ENCODE measurements around the gene FGF12.

Gene FGF12

DNA sequence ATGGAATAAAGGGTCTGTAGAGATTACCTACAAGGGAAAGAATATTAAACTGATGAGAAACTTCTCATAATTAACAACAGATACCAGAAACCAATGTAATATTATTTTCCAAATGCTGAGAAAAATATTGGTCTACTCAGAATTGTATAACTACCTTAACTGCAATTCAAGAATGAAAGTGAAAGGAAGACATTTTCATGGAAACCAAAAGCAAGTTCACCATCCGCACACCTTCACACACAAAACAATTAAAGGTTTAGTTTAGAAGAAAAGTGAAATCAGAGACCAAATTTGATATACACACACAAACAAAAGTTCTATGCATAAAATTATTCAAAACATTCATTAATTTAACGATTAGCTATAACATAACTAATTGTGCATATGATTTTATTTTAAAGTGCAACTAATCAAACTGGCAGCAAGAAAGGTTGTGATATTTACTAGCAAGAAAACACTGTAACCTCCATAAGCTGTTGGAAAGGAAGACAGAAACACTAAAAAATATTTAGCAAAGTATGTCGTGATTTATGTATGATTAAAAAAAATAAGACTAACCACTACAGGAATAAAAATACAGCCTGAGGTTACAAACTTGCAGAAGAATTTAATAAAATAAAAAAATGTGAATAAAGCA, 395.5 kb downstream of the FGF12 start:
- no peak overlapping the region for H3K4me3 ChIP-seq (ENCODE audit: low read length)
- TF ChIP-seq, protein P1, sequence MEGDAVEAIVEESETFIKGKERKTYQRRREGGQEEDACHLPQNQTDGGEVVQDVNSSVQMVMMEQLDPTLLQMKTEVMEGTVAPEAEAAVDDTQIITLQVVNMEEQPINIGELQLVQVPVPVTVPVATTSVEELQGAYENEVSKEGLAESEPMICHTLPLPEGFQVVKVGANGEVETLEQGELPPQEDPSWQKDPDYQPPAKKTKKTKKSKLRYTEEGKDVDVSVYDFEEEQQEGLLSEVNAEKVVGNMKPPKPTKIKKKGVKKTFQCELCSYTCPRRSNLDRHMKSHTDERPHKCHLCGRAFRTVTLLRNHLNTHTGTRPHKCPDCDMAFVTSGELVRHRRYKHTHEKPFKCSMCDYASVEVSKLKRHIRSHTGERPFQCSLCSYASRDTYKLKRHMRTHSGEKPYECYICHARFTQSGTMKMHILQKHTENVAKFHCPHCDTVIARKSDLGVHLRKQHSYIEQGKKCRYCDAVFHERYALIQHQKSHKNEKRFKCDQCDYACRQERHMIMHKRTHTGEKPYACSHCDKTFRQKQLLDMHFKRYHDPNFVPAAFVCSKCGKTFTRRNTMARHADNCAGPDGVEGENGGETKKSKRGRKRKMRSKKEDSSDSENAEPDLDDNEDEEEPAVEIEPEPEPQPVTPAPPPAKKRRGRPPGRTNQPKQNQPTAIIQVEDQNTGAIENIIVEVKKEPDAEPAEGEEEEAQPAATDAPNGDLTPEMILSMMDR (IDR thresholded peaks at IDR 0.05; ENCODE audit: low read depth, low read length, poor library complexity, severe bottlenecking): no peak
- no peak for TF ChIP-seq EZH2phosphoT487 (IDR thresholded peaks at IDR 0.05; ENCODE audit: borderline replicate concordance, low read length)
- no peaks in the 10 kb centered on the region for H3K79me2 ChIP-seq (ENCODE audit: control insufficient read depth, low read length)
- no peak overlapping the region for H3K4me2 ChIP-seq (ENCODE audit: low read length)
- H3K27me3 ChIP-seq (ENCODE audit: control insufficient read depth, low read length): 0 out of 2 replicates have a peak, but pooled peaks cover 2% of the 10 kb centered on the region
- H4K20me1 ChIP-seq (ENCODE audit: control insufficient read depth, insufficient read depth, low read depth, low read length): no peaks in the 10 kb centered on the region
- H3K9me3 ChIP-seq (ENCODE audit: control insufficient read depth, insufficient read depth, low read length): no peaks in the 10 kb centered on the region
- H3K36me3 ChIP-seq (ENCODE audit: control insufficient read depth, low read length): no peaks in the 10 kb centered on the region
- no peak overlapping the region for H3K27ac ChIP-seq (ENCODE audit: low read depth, low read length)
- H3K4me1 ChIP-seq (ENCODE audit: control insufficient read depth, low read length): no peaks in the 10 kb centered on the region
- H3K9me2 ChIP-seq (replicated peaks; ENCODE audit: control insufficient read depth, low read length): no peaks in the 10 kb centered on the region
- no peaks in the 10 kb centered on the region for H3F3A ChIP-seq (ENCODE audit: control insufficient read depth, insufficient read depth)

DNA sequence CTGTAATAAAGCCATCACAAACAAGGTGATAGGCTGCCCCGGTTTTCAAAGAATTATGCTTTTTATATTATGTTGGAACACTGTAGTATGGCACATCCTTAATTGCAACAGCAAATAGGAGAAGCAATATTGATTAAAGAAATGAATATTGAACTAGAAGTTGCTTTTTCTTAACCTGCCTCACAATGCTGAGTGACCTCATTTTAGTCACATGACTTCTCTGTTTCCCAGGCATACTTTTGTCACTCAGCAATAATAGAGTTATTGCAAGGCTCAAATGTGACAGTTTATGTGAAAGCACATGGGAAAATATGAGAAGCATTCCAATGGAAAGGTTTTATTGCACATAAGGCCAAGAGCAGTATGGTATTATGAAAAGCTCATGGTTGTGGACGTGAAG, 400.7 kb downstream of the FGF12 start:
- no peak overlapping the region for H3K4me3 ChIP-seq (ENCODE audit: low read length)
- H3K9me3 ChIP-seq (ENCODE audit: control insufficient read depth, insufficient read depth, low read length): no peaks in the 10 kb centered on the region
- no peaks in the 10 kb centered on the region for H3F3A ChIP-seq (ENCODE audit: control insufficient read depth, insufficient read depth)
- no peaks in the 10 kb centered on the region for H4K20me1 ChIP-seq (ENCODE audit: control insufficient read depth, insufficient read depth, low read depth, low read length)
- H3K27me3 ChIP-seq (ENCODE audit: control insufficient read depth, low read length): no peaks in the 10 kb centered on the region
- H3K36me3 ChIP-seq (ENCODE audit: control insufficient read depth, low read length): no peaks in the 10 kb centered on the region
- H3K9me2 ChIP-seq (replicated peaks; ENCODE audit: control insufficient read depth, low read length): no peaks in the 10 kb centered on the region
- TF ChIP-seq, protein P1 (IDR thresholded peaks at IDR 0.05; ENCODE audit: low read depth, low read length, poor library complexity, severe bottlenecking): no peak
- TF ChIP-seq EZH2phosphoT487 (IDR thresholded peaks at IDR 0.05; ENCODE audit: borderline replicate concordance, low read length): no peak
- H3K4me2 ChIP-seq (ENCODE audit: low read length): no peak overlapping the region
- H3K27ac ChIP-seq (ENCODE audit: low read depth, low read length): no peak overlapping the region
- no peaks in the 10 kb centered on the region for H3K79me2 ChIP-seq (ENCODE audit: control insufficient read depth, low read length)
- H3K4me1 ChIP-seq (ENCODE audit: control insufficient read depth, low read length): no peaks in the 10 kb centered on the region

DNA sequence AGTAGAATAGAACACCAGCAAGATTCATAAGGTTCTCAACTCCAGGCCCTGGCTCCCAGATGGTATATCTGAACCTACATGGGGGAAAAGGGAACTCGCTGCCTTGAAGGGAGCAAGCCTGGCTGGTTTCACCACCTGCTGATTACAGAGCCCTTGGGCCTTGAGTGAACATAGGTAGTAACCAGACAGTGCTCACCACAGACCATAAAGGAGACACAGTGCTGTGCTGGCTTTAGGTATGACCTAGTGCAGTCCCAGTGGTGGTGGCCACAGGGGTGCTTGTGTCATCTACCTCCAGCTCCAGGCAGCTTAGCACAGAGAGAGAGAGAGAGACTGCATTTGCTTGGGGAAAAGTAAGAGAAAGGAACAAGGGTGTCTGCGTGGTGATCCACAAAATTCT, 409.8 kb downstream of the FGF12 start:
- no peaks in the 10 kb centered on the region for H3K27me3 ChIP-seq (ENCODE audit: control insufficient read depth, low read length)
- H3K9me3 ChIP-seq (ENCODE audit: control insufficient read depth, insufficient read depth, low read length): no peaks in the 10 kb centered on the region
- no peaks in the 10 kb centered on the region for H3K36me3 ChIP-seq (ENCODE audit: control insufficient read depth, low read length)
- no peaks in the 10 kb centered on the region for H3K79me2 ChIP-seq (ENCODE audit: control insufficient read depth, low read length)
- H3K4me2 ChIP-seq (ENCODE audit: low read length): no peak overlapping the region
- H3K4me1 ChIP-seq (ENCODE audit: control insufficient read depth, low read length): no peaks in the 10 kb centered on the region
- H3K4me3 ChIP-seq (ENCODE audit: low read length): no peak overlapping the region
- no peaks in the 10 kb centered on the region for H3K9me2 ChIP-seq (replicated peaks; ENCODE audit: control insufficient read depth, low read length)
- TF ChIP-seq, protein P1 (IDR thresholded peaks at IDR 0.05; ENCODE audit: low read depth, low read length, poor library complexity, severe bottlenecking): no peak
- TF ChIP-seq EZH2phosphoT487 (IDR thresholded peaks at IDR 0.05; ENCODE audit: borderline replicate concordance, low read length): no peak
- H3F3A ChIP-seq (ENCODE audit: control insufficient read depth, insufficient read depth): no peaks in the 10 kb centered on the region
- H4K20me1 ChIP-seq (ENCODE audit: control insufficient read depth, insufficient read depth, low read depth, low read length): no peaks in the 10 kb centered on the region
- no peak overlapping the region for H3K27ac ChIP-seq (ENCODE audit: low read depth, low read length)

Measured in DOHH2 (cell line).